HAP-1 (cell line): ENCODE measurements around the gene TRIM36.

Experiments used
- DNase-seq, 2 experiments: peaks; one replicate each; pipeline ENCODE4 v3.0.0-alpha.2; 2016 to 2020; ENCODE audit warnings: low spot score in 2 of 2
- H3K27me3 ChIP-seq: fragments of 250-450 bp; sonication (Bioruptor Pico); 2 replicates; pipeline ENCODE4 v1.5.1; 2020; ENCODE audit warnings: low read depth, mild to moderate bottlenecking, moderate library complexity
- H3K36me3 ChIP-seq: fragments of 250-450 bp; sonication (Bioruptor Pico); replicated peaks from 2 replicates; pipeline ENCODE4 v1.5.1; 2020; ENCODE audit warnings: mild to moderate bottlenecking
- H3K4me1 ChIP-seq: fragments of 250-450 bp; sonication (Bioruptor Pico); 2 replicates; pipeline ENCODE4 v1.5.1; 2020; ENCODE audit warnings: mild to moderate bottlenecking
- H3K4me3 ChIP-seq: fragments of 250-450 bp; sonication (Bioruptor Pico); 2 replicates; pipeline ENCODE4 v1.5.1; 2020; ENCODE audit warnings: mild to moderate bottlenecking, moderate library complexity
- H3K9me3 ChIP-seq: fragments of 250-450 bp; sonication (Bioruptor Pico); 2 replicates; pipeline ENCODE4 v1.5.1; 2020; ENCODE audit warnings: mild to moderate bottlenecking, moderate library complexity
- in situ Hi-C: fragments of 300-500 bp; cut with MboI; formaldehyde crosslinking; loops from 3 replicates; pipeline ENCODE4 v1.14.3; 2020; ENCODE audit warnings: low sequenced_read_pairs, inconsistent platforms, mixed read lengths

The TRIM36 gene

DNA sequence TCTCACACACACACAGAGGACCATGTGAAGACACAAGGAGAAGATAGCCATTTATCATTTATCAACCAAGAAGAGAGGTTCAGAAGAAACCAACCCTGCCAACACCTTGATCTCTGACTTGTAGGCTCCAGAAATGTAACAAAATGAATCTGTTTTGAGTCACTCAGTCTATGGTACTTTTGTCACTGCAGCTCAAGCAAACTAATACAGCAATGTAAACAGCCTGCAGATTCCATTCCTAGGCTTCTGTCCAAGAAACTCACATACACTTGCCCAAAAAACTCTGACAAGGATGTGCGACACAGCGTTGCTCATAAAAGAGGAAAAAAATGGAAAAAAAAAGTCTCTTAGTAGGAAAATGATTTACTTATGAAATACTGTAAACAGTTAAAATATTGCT, 33.4 kb downstream of the TRIM36 start:
- Histone ChIP-seq H3K9me3 (no peaks in the 10 kb centered on the region), H3K36me3 (no peaks in the 10 kb centered on the region), H3K4me3 (no peak overlapping the region), H3K27me3 (no peaks in the 10 kb centered on the region), H3K4me1 (no peaks in the 10 kb centered on the region)
- no peak for DNase-seq
- in situ Hi-C loops: no loop called here

DNA sequence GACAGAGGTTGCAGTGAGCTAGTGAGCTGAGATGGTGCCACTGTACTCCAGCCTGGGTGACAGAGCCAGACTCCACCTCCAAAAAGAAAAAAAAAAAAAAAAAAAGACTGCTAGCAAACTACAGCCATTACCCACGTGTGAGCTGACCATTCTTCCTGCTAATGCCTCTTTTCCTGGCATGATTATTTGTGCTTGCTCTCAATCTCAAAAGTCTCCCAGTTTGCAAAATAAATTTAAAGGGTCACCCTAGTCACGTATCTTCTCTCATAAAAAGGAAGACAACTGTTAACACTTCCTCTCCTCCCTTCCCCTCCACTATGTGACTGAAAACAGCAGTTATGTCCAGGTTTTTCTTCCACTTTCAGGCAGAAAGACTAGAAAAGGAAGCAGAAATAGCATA, 37.2 kb downstream of the TRIM36 start:
- Histone ChIP-seq H3K4me3 (no peak overlapping the region), H3K4me1 (no peaks in the 10 kb centered on the region), H3K27me3 (no peaks in the 10 kb centered on the region), H3K36me3 (no peaks in the 10 kb centered on the region), H3K9me3 (no peaks in the 10 kb centered on the region)
- DNase-seq: no peak
- in situ Hi-C loops: no loop called here

DNA sequence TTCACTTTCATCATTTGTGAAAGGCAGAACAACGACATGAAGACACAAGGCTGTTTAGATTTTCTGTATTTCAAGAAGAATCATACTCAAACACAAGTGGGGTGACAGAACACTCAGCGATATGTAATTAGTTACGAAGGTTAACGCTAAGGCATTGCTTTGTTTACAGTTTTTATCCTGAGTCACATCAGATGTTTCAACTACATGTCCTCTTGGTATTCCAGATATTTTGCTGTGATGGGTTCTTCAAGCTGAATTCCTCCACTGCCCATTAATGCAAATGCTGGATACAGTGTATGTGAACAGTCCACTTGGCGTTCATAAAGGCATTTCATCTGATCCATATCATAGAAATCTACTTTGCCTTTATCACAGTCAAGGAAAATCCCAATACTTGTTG, 43.4 kb downstream of the TRIM36 start:
- Histone ChIP-seq H3K4me1 (no peaks in the 10 kb centered on the region), H3K27me3 (no peaks in the 10 kb centered on the region), H3K9me3 (no peaks in the 10 kb centered on the region), H3K4me3 (no peak overlapping the region), H3K36me3 (no peaks in the 10 kb centered on the region)
- no peak for DNase-seq
- in situ Hi-C loops: no loop called here

DNA sequence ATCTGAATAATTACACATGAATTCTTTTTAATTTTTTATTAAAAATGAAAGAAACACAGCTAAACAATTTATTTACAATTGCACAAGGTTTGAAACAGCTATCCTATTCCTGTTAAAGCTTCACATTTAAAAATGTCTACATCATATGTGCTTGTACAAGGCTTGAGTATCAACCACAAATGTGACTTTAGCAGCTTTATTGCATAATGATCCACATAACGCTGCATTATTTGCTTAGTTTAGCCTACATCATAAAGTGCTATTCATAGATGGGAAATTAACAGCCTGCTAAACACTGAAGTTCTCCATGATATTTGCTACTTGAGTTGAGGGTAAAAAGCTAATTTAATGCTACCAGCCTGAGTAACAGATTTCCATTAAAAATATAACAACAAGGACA, 45.0 kb downstream of the TRIM36 start:
- in situ Hi-C loops: no loop called here
- no peak overlapping the region for H3K4me3 ChIP-seq
- DNase-seq: no peak
- H3K27me3 ChIP-seq: no peaks in the 10 kb centered on the region
- no peaks in the 10 kb centered on the region for H3K36me3 ChIP-seq
- no peaks in the 10 kb centered on the region for H3K4me1 ChIP-seq
- H3K9me3 ChIP-seq: no peaks in the 10 kb centered on the region

DNA sequence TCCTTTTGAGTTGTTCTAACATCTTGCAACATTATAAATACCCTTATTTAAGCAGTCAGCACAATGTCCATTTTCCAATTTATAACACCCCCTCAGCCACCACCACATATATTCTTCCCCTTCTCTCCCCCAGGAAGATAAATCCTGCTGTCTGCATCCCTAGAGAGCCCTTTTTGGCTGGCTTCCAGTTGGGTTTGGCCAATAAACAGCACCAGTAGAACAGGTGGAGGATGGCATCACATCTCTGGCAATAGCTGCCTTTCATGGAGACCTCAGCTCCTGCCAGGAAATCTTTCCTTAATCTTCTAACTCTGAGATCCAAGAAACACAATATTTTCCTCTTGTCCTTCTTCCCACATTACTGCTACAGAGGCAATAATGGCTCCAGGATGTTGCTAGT, 53.7 kb downstream of the TRIM36 start:
- in situ Hi-C loops: no loop called here
- H3K4me3 ChIP-seq: no peak overlapping the region
- H3K36me3 ChIP-seq: no peaks in the 10 kb centered on the region
- no peak for DNase-seq
- H3K27me3 ChIP-seq: peaks cover 8% of the 10 kb centered on the region; the same call in 1 of the 2 replicates
- H3K4me1 ChIP-seq: no peaks in the 10 kb centered on the region
- no peaks in the 10 kb centered on the region for H3K9me3 ChIP-seq

DNA sequence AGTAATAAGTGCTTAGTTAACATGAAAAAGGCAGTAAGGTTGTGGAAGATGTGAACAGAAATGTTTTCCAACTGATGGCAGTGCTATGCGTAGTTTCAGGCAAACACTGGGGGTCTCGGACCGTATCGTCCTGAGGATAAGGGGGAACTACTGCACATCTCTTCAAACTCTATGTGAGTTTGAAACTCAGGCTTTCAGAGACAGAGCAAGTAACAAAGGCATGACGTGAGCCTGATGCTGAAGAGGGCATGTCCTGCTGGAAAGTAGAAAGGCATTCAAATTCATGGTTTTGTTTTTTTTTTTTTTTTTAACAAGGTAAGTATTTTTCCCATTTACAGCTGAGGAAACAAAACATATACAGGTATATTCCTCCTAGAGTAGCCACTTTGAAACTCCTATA, 59.9 kb downstream of the TRIM36 start:
- no peaks in the 10 kb centered on the region for H3K9me3 ChIP-seq
- H3K27me3 ChIP-seq: peaks cover 19% of the 10 kb centered on the region
- no peaks in the 10 kb centered on the region for H3K36me3 ChIP-seq
- peaks cover 10% of the 10 kb centered on the region; the same call in 1 of the 2 replicates for H3K4me1 ChIP-seq
- peak in 1 of 2 experiments; percentile 42 for DNase-seq
- in situ Hi-C loops: no loop called here
- no peak overlapping the region for H3K4me3 ChIP-seq

GRCh38 chr5:115109356-115109755, 60.4 kb downstream of the TRIM36 start:
- H3K4me3 ChIP-seq: no peak overlapping the region
- in situ Hi-C loops: no loop called here
- no peaks in the 10 kb centered on the region for H3K36me3 ChIP-seq
- peaks cover 17% of the 10 kb centered on the region for H3K27me3 ChIP-seq
- peak in 1 of 2 experiments; percentile 72 for DNase-seq
- no peaks in the 10 kb centered on the region for H3K9me3 ChIP-seq
- H3K4me1 ChIP-seq: peaks cover 10% of the 10 kb centered on the region; the same call in 1 of the 2 replicates

DNA sequence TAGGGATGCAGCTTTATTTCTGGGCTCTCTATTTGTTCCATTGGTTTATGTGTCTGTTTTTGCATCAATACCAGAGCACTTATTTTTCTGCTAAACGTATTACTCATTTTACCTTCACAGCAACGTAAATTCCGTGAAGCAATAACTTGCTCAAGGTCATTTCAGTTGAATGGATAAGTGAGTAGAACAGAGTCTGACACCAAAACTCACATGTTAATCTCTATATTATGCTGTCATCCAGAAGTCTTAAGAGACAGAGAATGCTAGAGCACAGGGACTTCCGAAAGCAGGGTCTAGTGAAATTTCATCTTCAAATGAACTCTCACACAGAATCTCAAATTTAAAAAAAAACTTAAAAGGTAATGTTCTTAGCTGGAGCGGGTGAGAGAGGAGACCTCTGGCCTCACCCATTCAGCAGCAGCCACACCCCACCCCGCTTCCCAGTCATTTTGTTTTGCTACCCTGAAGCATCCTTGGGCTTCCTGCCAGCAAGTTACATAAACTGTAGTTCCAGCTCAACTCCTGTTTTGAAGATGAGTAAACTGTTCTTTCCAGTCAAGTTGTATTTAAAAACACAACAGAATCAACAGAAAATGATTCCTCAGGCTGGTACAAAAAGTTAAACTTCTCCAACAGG, 69.3 kb downstream of the TRIM36 start:
- DNase-seq: peak in 1 of 2 experiments; percentile 39
- in situ Hi-C loops: no loop called here

GRCh38 chr5:115098041-115098702, 71.5 kb downstream of the TRIM36 start:
- Histone ChIP-seq H3K4me1 (peaks cover 18% of the 10 kb centered on the region), H3K36me3 (no peaks in the 10 kb centered on the region), H3K27me3 (peaks cover 2% of the 10 kb centered on the region), H3K9me3 (no peaks in the 10 kb centered on the region), H3K4me3 (no peak overlapping the region)
- in situ Hi-C loops: loop anchor here (5.0 kb wide), 1 partner anchor 144 kb away; no protein-coding TSS in a partner anchor
- peak; percentile 59 to 71 for DNase-seq

More for the DNA sequence above, 69.3 kb downstream of the TRIM36 start:
- Histone ChIP-seq H3K9me3 (no peaks in the 10 kb centered on the region), H3K4me1 (peaks cover 18% of the 10 kb centered on the region), H3K36me3 (no peaks in the 10 kb centered on the region), H3K4me3 (no peak overlapping the region), H3K27me3 (peaks cover 5% of the 10 kb centered on the region)

DNA sequence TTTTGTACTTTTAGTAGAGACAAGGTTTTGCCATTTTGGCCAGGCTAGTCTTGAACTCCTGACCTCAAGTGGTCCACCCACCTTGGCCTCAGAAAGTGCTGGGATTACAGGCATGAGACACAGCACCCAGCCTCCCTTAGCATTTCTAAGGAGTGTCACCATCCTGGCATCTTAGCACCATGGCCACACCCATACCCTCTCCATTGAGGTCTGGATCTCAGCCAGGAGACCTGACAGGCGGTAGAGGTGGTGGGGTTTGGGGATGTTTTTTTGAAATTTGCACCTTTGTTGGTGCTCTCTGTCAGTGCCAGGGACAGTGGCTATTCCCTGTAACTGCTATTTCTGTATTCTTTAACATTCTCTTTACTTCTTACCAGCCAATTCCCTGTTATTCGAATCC, 72.5 kb downstream of the TRIM36 start:
- Histone ChIP-seq H3K27me3 (peaks cover 2% of the 10 kb centered on the region), H3K9me3 (no peaks in the 10 kb centered on the region), H3K4me1 (peaks cover 18% of the 10 kb centered on the region), H3K4me3 (no peak overlapping the region), H3K36me3 (no peaks in the 10 kb centered on the region)
- DNase-seq: no peak
- in situ Hi-C loops: loop anchor here (5.0 kb wide), 1 partner anchor 145 kb away; no protein-coding TSS in a partner anchor

DNA sequence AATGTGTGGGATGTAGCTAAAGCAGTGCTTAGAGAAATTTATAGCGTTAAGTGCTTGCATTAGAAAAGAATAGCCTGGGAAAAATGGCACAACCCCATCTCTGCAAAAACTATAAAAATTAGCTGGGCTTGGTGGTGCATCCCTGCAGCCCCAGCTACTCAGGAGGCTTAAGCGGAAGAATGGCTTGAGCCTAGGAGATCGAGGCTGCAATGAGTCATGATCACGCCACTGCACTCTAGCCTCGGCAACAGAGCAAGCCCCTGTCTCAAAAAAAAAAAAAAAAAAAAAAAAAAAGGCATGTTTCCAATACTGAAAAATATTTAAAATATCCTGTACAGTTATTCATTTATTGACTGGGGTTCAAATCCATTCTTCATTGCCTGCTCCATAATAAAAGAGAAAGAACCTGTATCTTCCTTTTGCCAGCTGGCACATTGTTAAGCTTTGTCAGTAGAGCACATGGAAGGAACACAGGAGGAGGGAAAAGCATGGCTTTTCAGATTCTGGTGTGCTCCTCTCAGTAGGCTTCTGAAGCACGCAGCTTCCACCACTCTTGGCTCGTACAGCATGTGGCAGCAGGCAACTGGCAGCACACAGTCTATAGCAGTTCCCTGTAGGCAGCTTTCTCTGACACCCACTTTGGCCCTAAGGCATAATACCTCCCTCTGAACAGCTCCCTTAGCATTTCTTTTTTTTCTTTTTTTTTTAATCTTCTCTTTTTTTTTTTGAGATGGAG, 73.5 kb downstream of the TRIM36 start:
- no peak for DNase-seq
- in situ Hi-C loops: loop anchor here (5.0 kb wide), 1 partner anchor 146 kb away; no protein-coding TSS in a partner anchor

GRCh38 chr5:115087951-115088350, 81.8 kb downstream of the TRIM36 start:
- Histone ChIP-seq H3K4me3 (no peak overlapping the region), H3K27me3 (peaks cover 14% of the 10 kb centered on the region), H3K36me3 (no peaks in the 10 kb centered on the region), H3K9me3 (no peaks in the 10 kb centered on the region), H3K4me1 (no peaks in the 10 kb centered on the region; the same call in 1 of the 2 replicates)
- in situ Hi-C loops: no loop called here
- no peak for DNase-seq

More for the DNA sequence above, 73.5 kb downstream of the TRIM36 start:
- Histone ChIP-seq H3K4me1 (peaks cover 18% of the 10 kb centered on the region), H3K27me3 (peaks cover 2% of the 10 kb centered on the region), H3K9me3 (no peaks in the 10 kb centered on the region), H3K4me3 (no peak overlapping the region), H3K36me3 (no peaks in the 10 kb centered on the region)

DNA sequence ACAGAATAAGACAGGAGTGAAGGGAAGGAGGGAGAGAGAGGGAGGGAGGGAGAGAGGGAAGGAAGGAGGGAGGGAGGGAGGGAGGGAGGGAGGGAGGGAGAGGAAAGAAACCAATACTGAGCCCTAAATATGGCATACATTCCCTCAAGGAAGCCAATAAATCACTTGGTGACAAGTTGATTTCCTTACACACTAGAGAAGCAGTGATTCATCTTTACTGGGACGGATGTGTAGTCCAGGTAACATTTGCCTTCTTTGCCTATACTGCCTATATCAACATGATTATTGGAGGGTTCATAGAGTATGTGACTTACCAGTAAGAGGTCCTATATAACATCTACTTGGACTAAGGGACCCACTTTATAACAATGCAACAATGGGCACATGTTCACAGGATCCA, 83.2 kb downstream of the TRIM36 start:
- Histone ChIP-seq H3K4me3 (no peak overlapping the region), H3K4me1 (no peaks in the 10 kb centered on the region; the same call in 1 of the 2 replicates), H3K27me3 (peaks cover 14% of the 10 kb centered on the region), H3K36me3 (no peaks in the 10 kb centered on the region), H3K9me3 (no peaks in the 10 kb centered on the region)
- in situ Hi-C loops: no loop called here
- DNase-seq: no peak
